ENCODE data around the gene HCN3. TPM values are rescaled to one million over a fixed set of nuclear protein-coding genes. Genes with fewer than 3 reads are reported as not detected.
A peak's percentile ranks its signal among the peaks of the same experiment; 100 is the strongest.

The HCN3 gene
- total RNA-seq, 4 donors from 2014 or later = 13.0 to 34.0 (median 22.2) TPM

GRCh38 chr1:155250633-155251449 is 26.4 kb upstream of the HCN3 start:
- peak overlapping the region; percentile 34 to 54 (median 52) for H3K27ac ChIP-seq
- intact Hi-C loops (cut with DNase I; ENCODE audit: low total_unique reads) = loop anchor here (2.0 to 10.0 kb wide), 2 partner anchors 74 to 344 kb away; no protein-coding TSS in a partner anchor
- H3K4me3 ChIP-seq = peak overlapping the region in 2 of 4 donors; percentile 22 to 37
- H3K36me3 ChIP-seq = no peaks in the 10 kb centered on the region
- peak; percentile 95 for DNase-seq
- H3K27me3 ChIP-seq = no peaks in the 10 kb centered on the region
- in situ Hi-C loops (cut with MboI; ENCODE audit: low pct_ligation_motif_present in 1 of 4, low pct_unique_long_range_greater_than_20kb in 1 of 4, low sequenced_read_pairs in 3 of 4) = loop anchor here in 3 of 4 donors (10.0 to 25.0 kb wide), 2 partner anchors 64 to 336 kb away; no protein-coding TSS in a partner anchor
- peaks cover 21 to 30% (median 24%) of the 10 kb centered on the region in 4 donors for H3K4me1 ChIP-seq
- TF ChIP-seq CTCF (IDR thresholded peaks at IDR 0.05) (peak; percentile 99 to 100 (median 99)), EP300 (IDR thresholded peaks at IDR 0.05; ENCODE audit: low read depth) (no peak), POLR2A (IDR thresholded peaks at IDR 0.05) (no peak), POLR2AphosphoS5 (IDR thresholded peaks at IDR 0.05) (no peak)
- 43% methylated on average over 8 of the region's 23 CpGs; no CpG with 5 or more reads in 1 of the 2 donors for WGBS, 2 donors (ENCODE audit: low coverage in 1 of 2)
- no peaks in the 10 kb centered on the region for H3K9me3 ChIP-seq

GRCh38 chr1:155251566-155251965 is 25.7 kb upstream of the HCN3 start:
- 81% methylated on average over 7 of the region's 7 CpGs; no CpG with 5 or more reads in 1 of the 2 donors for WGBS, 2 donors (ENCODE audit: low coverage in 1 of 2)

GRCh38 chr1:155253208-155253607 is 24.1 kb upstream of the HCN3 start:
- peaks cover 21 to 39% (median 28%) of the 10 kb centered on the region in 4 donors for H3K4me1 ChIP-seq
- H3K36me3 ChIP-seq = no peaks in the 10 kb centered on the region
- H3K9me3 ChIP-seq = no peaks in the 10 kb centered on the region
- H3K4me3 ChIP-seq = no peak overlapping the region
- H3K27me3 ChIP-seq = no peaks in the 10 kb centered on the region
- in situ Hi-C loops (cut with MboI; ENCODE audit: low pct_ligation_motif_present in 1 of 4, low pct_unique_long_range_greater_than_20kb in 1 of 4, low sequenced_read_pairs in 3 of 4) = loop anchor here in 3 of 4 donors (10.0 to 25.0 kb wide), 2 partner anchors 62 to 334 kb away; no protein-coding TSS in a partner anchor
- intact Hi-C loops (cut with DNase I; ENCODE audit: low total_unique reads) = loop anchor here (10.0 kb wide), 1 partner anchor 342 kb away; no protein-coding TSS in a partner anchor
- TF ChIP-seq POLR2AphosphoS5 (IDR thresholded peaks at IDR 0.05) (no peak), EP300 (IDR thresholded peaks at IDR 0.05; ENCODE audit: low read depth) (no peak), POLR2A (IDR thresholded peaks at IDR 0.05) (no peak), CTCF (IDR thresholded peaks at IDR 0.05) (no peak)
- H3K27ac ChIP-seq = no peak overlapping the region
- no peak for DNase-seq
- WGBS, 2 donors (ENCODE audit: low coverage in 1 of 2) = 87 to 90% methylated on average over 4 to 5 of the region's 5 CpGs

More at GRCh38 chr1:155251566-155251965, 25.7 kb upstream of the HCN3 start:
- Histone ChIP-seq H3K4me3 (no peak overlapping the region), H3K9me3 (no peaks in the 10 kb centered on the region), H3K36me3 (no peaks in the 10 kb centered on the region), H3K4me1 (peaks cover 21 to 38% (median 28%) of the 10 kb centered on the region in 4 donors), H3K27ac (no peak overlapping the region), H3K27me3 (no peaks in the 10 kb centered on the region)
- intact Hi-C loops (cut with DNase I; ENCODE audit: low total_unique reads) = loop anchor here (2.0 to 10.0 kb wide), 2 partner anchors 73 to 343 kb away; no protein-coding TSS in a partner anchor
- no peak for TF ChIP-seq CTCF (IDR thresholded peaks at IDR 0.05)
- TF ChIP-seq POLR2A (IDR thresholded peaks at IDR 0.05) = no peak
- TF ChIP-seq POLR2AphosphoS5 (IDR thresholded peaks at IDR 0.05) = no peak
- TF ChIP-seq EP300 (IDR thresholded peaks at IDR 0.05; ENCODE audit: low read depth) = no peak
- DNase-seq = no peak
- in situ Hi-C loops (cut with MboI; ENCODE audit: low pct_ligation_motif_present in 1 of 4, low pct_unique_long_range_greater_than_20kb in 1 of 4, low sequenced_read_pairs in 3 of 4) = loop anchor here in 3 of 4 donors (10.0 to 25.0 kb wide), 2 partner anchors 63 to 336 kb away; no protein-coding TSS in a partner anchor

GRCh38 chr1:155253797-155254196 is 23.5 kb upstream of the HCN3 start:
- WGBS, 2 donors (ENCODE audit: low coverage in 1 of 2) = 74% methylated on average over 5 of the region's 5 CpGs; no CpG with 5 or more reads in 1 of the 2 donors
- Histone ChIP-seq H3K27ac (peak overlapping the region in 3 of 4 donors; percentile 91 to 95 (median 94)), H3K36me3 (no peaks in the 10 kb centered on the region), H3K4me1 (peaks cover 21 to 39% (median 28%) of the 10 kb centered on the region in 4 donors), H3K4me3 (peak overlapping the region in 2 of 4 donors; percentile 77 to 81), H3K9me3 (no peaks in the 10 kb centered on the region), H3K27me3 (no peaks in the 10 kb centered on the region)
- no peak for DNase-seq
- no peak for TF ChIP-seq CTCF (IDR thresholded peaks at IDR 0.05)
- intact Hi-C loops (cut with DNase I; ENCODE audit: low total_unique reads) (loop anchor here (10.0 kb wide), 1 partner anchor 341 kb away; no protein-coding TSS in a partner anchor), in situ Hi-C loops (cut with MboI; ENCODE audit: low pct_ligation_motif_present in 1 of 4, low pct_unique_long_range_greater_than_20kb in 1 of 4, low sequenced_read_pairs in 3 of 4) (loop anchor here in 3 of 4 donors (10.0 to 25.0 kb wide), 2 partner anchors 61 to 334 kb away; no protein-coding TSS in a partner anchor)

Measured in transverse colon (tissue), 4 donors.